HG03025 (cell line): ENCODE results near the gene IKZF2.
"Not testable (repeated sequence)": the region's sequence is repeated elsewhere in the genome, so short reads cannot be mapped to it uniquely, and the experiment has no call there.

ENCODE experiments used
- ATAC-seq: cut with Tn5 transposase; IDR thresholded peaks from one replicate; pipeline ENCODE4 v1.9.1; 2021; ENCODE audit warnings: mild to moderate bottlenecking, moderate library complexity; ENCODE audit not compliant: unreplicated experiment, low FRiP score

The IKZF2 gene

DNA sequence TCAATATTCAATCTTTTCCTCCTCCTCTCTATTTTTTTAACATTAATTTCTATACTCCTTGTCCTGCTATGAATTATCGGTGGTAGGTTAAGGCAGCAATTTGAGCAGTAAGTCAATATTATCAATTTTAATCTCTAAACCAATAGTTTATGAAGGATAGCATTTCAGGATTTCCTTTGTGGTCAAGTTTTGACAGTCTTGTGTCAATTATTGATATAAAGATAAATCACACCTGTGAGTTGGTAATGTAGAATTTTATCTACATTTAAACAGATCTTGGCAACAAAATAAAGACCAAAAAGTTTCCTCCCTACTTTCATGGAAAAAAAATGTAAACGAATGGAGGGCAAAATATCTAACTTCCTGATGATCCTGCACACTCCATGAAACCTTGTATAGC is 87.3 kb downstream of the IKZF2 start:
- no peak for ATAC-seq

DNA sequence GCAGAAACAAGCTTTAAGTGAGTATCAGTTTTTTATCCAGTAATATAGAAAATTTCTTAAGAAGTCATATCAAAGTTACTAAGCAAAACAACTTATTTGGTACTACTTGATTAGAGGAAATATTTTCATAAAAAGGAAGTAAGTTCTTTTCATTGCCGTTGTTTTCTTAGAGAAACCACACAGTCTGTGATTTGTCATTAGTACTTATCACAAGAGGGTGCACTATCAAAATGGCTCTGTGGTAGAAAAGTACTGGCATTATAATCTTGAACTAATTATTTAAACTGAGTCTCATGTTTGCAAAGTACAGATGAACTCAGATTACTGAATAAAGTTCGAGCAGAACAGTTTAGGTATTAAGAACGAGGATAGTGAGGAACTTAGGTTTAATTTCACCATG is 93.4 kb downstream of the IKZF2 start:
- ATAC-seq, result no peak

DNA sequence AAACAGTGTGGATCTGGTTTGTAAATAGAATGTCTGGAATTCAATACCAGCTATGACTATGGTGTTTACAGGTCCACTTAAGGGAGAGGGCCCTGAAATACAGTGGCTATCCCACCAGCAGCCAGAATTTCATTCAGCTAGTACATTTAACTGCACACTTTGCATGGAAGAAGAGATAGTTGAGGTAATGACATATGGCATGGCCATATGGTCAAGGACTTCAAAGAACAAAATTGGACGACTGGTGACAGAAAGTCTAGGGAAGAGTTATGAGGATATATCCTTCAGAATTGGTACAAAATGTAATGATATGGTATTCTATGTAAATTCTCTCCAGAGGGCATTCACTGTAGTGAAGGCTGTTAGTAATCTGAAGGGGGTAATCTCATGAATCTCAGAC is 105.0 kb downstream of the IKZF2 start:
- no peak for ATAC-seq

DNA sequence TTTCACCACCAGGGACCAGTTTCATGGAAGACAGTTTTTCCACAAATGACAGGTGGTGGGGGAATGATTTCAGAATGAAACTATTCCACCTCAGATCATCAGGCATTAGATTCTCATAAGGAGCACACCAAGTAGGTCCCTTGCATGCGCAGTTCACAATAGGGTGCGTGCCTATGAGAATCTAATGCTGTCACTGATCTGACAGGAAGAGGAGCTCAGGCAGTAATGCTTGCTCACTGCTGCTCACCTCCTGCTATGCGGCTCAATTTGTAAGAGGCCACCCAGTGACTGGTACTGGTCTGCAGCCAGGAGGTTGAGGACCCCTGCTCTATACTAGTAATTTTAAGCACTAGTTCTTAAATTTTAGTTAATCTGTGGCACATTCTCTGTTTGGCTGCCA is 107.8 kb downstream of the IKZF2 start:
- ATAC-seq, result no peak

DNA sequence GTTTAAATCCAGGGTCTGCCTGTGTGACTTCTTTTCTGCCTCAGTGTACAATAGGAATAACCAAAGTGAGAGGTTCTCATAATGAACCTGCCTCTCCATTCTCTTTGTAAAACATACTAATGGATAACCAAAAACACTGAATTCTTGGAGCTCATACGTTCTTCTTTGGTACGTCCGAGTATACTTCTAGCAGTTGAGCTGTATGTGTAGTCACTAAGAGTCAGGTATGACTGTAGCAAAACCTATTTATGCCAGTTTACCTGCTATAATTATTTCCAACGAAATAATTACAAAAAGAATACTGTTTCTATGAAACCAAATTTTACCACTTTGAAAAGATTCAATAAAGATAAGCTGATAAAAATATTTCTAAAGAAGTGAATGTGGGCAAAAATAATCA is 109.2 kb downstream of the IKZF2 start:
- no peak for ATAC-seq

DNA sequence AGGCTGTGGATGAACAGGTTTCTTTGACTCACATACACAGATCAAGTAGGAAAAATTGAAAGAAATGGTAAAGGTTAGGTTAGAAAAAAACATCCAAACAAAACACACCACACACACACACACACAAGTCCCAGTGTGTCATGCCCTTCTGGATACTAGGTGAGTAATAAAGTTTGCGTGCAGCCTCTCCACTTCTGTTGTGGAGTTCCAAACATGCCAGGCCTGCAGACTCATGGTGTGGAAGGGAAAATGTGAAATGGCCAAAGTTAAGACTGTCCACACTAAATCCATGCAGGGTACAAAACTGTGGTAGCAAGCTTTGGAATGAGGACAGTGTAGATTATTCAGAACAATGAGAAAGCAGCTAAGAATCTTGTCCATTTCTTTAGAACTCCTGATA is 114.6 kb downstream of the IKZF2 start:
- ATAC-seq, result no peak

DNA sequence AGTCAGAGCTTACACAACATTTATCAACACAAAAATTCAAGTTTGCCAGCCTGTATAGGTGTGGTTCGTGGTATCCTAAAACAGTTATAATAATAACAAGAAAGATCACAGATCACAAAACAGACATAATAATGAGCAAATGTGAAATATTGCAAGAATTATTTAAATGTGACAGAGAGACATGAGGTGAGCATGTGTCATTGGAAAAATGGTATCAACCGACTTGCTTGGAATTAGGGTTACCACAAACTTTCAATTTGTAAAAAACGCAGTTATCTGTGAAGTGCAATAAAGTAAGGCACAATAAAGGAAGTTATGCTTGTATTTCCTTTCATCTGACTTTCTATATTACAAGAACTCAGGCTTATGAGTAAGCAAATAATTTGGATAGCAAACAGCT is 116.8 kb downstream of the IKZF2 start:
- ATAC-seq, result no peak

DNA sequence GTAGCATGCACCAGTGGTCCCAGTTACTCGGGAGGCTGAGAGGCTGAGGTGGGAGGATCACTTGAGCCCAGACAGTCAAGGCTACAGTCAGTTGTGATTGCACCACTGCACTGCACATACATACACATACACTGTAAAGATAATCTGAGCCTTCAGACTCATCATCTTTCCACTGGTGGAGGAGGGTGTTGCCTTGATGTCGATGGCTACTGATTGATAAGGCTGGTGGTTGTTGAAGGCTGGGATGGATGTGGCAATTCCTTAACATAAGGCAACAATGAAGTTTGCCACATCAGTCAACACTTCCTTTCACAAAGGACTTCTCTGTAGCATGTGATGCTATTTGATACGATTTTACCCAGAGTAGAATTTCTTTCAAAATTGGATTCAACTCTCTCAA is 118.8 kb downstream of the IKZF2 start:
- ATAC-seq, result no peak

DNA sequence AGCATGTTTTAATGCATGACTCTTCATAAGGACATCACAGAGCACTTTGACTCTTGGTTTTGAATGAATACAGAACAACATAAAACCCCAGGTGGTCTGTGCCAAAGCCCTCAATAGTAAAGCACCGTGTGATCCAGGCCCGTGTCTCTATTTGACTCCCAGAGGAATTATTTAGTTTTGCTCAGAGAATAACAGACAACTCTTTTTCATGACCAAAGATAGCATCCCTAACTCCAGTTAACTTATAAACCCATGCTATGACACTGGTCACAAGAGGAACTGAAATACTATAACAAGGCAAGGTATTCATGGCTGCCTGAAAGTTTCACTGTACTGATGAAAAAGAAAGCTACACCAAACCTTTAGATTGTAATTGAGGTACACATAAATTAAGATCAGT is 128.4 kb downstream of the IKZF2 start:
- ATAC-seq, result peak; percentile 71

DNA sequence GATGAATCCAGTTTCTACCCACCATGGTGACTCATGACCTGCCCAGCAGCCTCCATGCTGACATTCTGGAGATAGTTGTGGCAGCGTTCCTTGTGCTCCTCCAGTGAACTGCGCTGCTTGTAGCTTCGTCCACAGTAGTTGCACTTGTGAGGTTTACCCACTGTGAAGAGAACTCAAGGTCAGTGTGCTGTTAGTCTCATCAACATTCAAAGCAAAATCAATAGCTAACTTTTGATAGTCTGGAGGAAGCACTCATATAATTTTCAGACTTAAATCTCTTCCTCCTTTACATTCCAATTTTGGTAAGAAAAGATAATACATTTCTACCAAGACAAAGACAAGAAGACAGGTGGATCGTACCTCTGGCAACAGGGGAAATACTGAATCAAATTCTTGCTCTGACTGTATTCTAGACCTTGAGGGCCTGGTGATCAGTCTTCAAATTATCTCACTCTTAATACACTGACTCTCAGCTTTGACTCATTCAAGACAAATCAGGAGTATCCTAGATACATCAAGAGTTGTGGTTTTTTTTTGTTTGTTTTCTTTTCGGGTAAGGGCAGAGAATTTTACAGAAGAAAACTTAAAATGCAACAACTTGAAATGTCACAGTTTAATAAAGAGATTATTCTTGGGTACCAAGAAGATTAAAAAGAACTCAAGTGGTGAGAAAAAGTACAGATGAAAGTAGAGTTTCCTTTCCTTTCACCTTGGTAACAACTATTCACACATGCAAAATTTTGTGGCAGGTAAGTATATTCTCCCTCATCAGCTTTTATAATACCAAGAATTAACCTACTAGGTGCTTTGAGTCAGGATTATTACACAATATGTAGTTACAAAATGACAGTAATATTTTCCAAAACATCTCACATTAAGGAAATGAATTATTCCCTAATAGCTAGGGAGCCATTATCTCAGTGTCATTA is 129.2 kb downstream of the IKZF2 start:
- ATAC-seq, result peak; percentile 84

DNA sequence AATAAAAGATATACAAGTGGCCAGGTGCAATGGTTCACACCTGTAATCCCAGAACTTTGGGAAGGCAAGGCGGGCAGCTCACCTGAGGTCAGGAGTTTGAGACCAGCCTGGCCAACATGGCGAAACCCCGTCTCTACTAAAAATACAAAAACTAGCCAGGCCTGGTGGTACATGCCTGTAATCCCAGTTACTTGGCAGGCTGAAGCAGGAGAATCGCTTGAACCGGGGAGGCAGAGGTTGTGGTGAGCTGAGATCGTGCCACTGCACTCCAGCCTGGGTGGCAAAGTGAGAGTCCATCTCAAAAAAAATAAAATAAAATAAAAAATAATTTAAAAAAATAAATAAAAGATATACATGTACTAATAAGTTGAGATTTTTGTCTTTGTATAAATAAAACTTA is 130.5 kb downstream of the IKZF2 start:
- not testable (repeated sequence) for ATAC-seq

DNA sequence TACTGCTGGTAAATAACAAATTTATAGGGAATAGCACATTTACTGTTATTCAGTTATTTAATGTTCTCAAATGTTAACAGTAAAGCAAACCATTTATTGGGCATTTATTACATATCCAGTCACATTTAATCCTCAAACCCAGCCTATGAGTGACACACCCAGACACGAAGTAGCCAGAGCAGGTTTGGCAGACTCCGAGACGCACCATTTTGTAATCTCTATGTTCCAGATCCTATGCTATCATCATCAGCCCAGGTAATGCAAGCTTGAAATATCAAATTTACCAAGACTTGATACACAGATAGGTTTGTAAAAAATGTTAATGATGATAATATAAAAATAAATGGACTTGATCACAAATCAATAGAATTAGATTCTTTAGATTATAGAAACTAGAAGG is 131.1 kb downstream of the IKZF2 start:
- no peak for ATAC-seq

DNA sequence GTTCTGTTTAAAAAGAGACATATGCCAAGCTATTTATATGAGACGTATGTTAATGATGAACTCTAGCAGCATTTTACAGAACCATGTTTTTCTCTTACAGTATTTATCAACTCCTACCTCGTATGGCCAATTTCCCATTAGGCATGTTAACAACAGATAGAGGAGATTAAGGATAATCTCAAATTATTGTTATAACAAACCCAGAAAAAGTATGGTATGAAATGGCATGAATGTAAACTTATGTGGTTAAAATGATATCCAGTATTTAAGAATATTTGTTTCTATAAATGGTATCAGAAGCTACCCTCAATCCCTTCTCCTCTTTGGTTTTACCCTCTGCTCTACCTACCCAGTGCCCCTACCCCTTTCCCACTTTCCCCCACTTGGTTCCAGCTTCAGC is 132.0 kb downstream of the IKZF2 start:
- no peak for ATAC-seq

DNA sequence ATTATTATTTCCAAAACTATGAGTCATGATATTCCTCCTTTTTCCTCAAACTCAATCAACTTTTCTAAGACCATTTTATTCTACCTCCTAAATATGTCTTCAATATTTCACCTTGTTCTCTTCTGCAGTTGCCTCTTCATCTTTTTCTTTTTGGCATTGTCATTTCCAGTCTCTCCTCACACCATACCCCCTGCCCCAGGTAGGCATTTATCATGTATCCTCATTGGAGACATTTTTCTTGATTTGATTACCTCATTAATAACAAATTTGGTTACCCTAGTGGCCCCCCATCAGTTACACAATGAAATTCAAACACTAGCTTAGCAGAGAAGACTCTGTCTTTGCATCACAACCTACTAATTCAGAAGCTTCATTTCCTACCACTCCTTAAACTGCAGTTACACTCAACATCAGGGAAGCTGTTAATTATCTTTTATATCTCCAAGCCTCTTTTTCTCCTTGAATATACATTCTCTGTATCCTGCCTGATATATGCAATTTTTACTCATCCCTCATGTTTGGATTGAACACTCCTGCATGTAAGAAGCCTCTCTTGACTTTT is 133.0 kb downstream of the IKZF2 start:
- ATAC-seq, result no peak

DNA sequence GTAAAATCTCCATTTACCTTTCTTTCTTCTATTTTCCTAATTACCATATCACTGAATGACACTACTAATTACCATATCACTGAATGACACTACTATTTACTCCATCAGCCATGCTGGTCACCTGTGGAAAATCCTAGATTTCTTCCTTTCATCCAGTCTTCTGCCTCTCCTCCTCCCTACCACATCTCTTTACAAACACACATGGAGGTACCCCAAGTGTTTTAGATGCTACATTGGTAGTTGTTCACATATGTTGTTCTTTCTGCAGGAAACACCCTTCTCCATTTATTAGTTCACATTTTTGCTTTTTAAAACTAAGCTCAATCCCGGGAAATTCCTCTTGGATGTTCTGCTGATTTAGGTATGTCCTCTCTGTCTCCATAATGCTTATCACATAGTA is 134.0 kb downstream of the IKZF2 start:
- ATAC-seq, result no peak

DNA sequence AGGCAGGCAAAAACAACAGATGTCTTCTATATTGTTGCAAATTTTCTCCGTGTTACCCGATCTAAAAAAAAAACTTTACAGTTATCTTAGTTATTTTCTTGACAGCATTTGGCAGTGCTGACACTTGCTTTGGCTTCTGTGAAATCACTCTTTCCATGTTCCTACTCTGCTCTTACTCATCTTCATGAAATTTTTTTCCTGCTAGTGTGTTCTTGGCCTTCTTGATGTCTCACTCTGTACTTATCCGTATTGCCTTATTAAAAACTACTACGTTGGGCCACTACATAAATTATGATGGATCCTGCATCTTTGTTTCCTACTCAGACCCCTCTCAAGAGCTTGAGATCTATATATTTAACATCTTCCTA is 134.4 kb downstream of the IKZF2 start:
- no peak for ATAC-seq

DNA sequence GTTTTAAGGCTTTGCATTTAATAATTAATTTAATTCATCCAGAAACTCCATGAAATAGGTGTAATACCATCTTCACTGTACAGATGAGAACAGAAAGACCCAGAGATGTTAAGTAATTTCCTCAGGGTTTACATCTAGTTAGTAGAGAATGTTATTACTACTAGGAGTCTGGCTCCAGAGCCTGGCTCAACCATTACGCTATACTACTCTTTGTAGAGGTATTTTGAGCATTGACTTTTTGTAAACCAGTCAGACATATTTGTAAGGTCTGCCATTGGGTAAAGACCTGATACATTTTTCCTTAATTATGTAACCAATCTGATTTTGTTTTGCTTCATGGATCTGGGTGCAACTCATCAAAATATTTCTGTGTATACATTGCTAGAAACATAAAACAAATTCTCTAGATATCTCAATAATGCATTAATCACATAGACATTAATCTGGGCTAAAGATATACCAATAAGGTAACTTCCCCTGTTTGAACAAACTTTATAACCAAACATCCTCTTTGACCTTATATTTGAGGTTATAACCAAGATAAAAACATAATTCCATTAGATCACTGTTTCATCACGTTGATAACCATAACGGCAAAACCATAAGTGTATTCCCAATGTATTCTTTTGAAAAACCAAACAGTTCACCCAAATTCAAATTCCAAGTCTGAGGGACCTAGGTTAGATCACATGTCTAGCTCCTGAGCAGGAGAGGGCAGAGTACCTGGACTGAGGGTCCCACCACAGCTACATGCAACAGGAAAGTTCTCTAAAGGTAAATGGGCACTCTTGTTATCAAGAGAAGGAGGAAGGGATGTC is 135.0 kb downstream of the IKZF2 start:
- ATAC-seq, result peak; percentile 8

DNA sequence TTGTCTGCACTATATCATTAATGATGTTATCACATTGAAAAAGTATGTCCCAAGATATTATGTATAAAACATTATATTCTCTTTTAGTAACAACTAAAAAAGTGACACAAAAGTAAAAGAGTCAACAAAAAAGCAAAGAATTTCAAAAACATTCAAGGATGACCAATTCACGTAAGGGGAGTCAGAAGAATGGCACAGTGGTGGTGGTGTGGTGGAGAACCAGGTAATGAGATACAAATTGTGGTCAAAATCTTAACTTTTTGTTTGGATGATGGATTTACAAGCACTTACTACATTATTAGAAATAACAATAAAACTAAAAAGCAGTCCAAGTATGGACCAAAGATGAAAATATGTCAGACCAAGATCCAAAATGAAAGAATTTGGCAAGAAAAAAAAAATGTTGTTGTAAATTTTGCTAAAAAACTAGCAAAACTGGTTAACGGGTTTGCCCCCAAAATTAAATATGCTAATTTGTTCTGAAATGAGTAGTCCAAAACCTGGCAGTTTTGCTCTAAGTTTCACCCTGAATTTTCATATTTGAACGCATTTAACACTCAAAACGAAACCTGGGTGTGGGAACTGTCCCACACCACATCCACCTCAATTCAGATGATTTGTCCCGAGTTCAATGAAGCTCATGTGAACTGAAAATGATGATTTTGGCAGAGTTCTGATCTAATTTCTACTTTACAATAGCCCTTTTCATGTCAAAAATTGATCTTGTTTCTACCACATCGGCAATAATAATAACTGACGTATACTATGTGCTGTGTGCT is 135.8 kb downstream of the IKZF2 start:
- ATAC-seq, result peak; percentile 91

DNA sequence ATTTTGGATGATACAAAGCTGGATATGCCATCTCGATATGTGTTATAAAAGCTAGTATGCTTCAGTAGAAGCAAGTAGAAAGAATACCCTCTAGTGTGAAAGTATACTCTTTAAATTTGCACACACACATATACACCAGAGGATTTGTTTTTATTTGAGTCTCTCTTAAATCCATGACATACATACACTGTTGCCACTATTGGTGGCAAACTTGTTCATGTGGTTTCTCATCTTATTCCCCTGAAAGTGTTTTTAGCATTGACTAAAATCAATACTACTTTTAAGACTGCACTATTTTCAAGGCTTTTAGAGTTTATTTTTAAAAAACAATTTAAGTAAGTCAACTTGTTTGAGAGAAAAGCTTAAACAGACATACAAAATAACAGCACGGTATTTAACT is 137.4 kb downstream of the IKZF2 start:
- ATAC-seq, result no peak

DNA sequence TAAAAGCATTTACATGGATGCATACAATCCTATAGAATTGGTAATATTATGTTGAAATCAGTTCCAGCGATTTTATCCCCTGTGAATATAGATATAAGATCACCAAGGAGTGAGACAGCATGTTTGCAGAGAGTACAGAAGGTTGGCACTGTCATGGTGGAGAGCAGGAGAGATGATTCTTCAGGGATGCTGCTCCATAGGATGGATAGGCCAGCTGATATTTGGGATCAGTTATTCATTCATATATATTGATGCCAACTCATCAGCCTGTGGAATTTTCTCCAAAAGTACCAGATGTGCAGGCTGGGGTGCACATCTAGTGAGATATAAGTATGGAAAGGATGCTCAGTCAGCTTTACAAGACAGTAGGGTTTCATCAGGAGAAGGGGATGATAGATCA is 139.9 kb downstream of the IKZF2 start:
- no peak for ATAC-seq
